Measurements from ENCODE around the gene AAMP.
A peak's percentile ranks its signal among the peaks of the same experiment; 100 is the strongest.

AAMP gene

GRCh38 chr2:218219934-218220333 is 50.0 kb downstream of the AAMP start:
- no peak overlapping the region for H2BK120ac ChIP-seq (ENCODE audit: insufficient read depth, low read length, poor library complexity)
- peak overlapping the region; percentile 92 for H3K4ac ChIP-seq (ENCODE audit: low read depth, low read length)
- peaks cover 16% of the 10 kb centered on the region for H3K79me1 ChIP-seq (ENCODE audit: low read length)
- H3K4me3 ChIP-seq (ENCODE audit: low read depth, low read length) = no peak overlapping the region
- H2AFZ ChIP-seq (ENCODE audit: insufficient read depth, low read length, poor library complexity) = no peak overlapping the region
- H3K18ac ChIP-seq (ENCODE audit: low read length) = no peak overlapping the region
- no CpG with 5 or more reads among the region's 2 CpGs for WGBS (ENCODE audit: extremely low coverage, insufficient coverage, insufficient read length)
- H3K14ac ChIP-seq (ENCODE audit: low read length) = no peak overlapping the region
- peaks cover 13 to 22% of the 10 kb centered on the region in 2 experiments for H3K4me1 ChIP-seq (ENCODE audit: control insufficient read depth in 1 of 2, insufficient read depth in 2 of 2, low read length in 2 of 2)
- no peaks in the 10 kb centered on the region for H3K27me3 ChIP-seq (ENCODE audit: insufficient read depth, low read length)
- no peak overlapping the region for H4K8ac ChIP-seq (ENCODE audit: low read depth, low read length)
- H2BK5ac ChIP-seq (ENCODE audit: low read depth, low read length, poor library complexity) = peak overlapping the region; percentile 33
- H4K12ac ChIP-seq (ENCODE audit: low read depth, low read length) = no peak overlapping the region
- H3K9ac ChIP-seq (ENCODE audit: low read length) = no peak overlapping the region
- peak overlapping the region; percentile 87 for H3K23ac ChIP-seq (ENCODE audit: low read length)
- DNase-seq = no peak
- H3K4me2 ChIP-seq (ENCODE audit: low read length) = peak overlapping the region; percentile 17
- H3K27ac ChIP-seq (ENCODE audit: low read depth, low read length) = no peak overlapping the region
- H4K91ac ChIP-seq (ENCODE audit: low read depth, low read length) = no peak overlapping the region
- no peaks in the 10 kb centered on the region for H3K9me3 ChIP-seq (ENCODE audit: insufficient read depth, low read depth, low read length)
- H2BK12ac ChIP-seq (ENCODE audit: low read length) = no peak overlapping the region
- H2AK5ac ChIP-seq (ENCODE audit: low read length) = no peak overlapping the region
- peaks cover 4 to 14% of the 10 kb centered on the region in 2 experiments for H3K36me3 ChIP-seq (ENCODE audit: control insufficient read depth in 1 of 2, insufficient read depth in 2 of 2, low read length in 2 of 2)
- peaks cover 35% of the 10 kb centered on the region for H3K79me2 ChIP-seq (ENCODE audit: control insufficient read depth, insufficient read depth, low read length, poor library complexity)

- no peak overlapping the region for H3K18ac ChIP-seq (ENCODE audit: low read length)
- H3K9me3 ChIP-seq (ENCODE audit: insufficient read depth, low read depth, low read length) = no peaks in the 10 kb centered on the region
- peaks cover 4 to 9% of the 10 kb centered on the region in 2 experiments for H3K36me3 ChIP-seq (ENCODE audit: control insufficient read depth in 1 of 2, insufficient read depth in 2 of 2, low read length in 2 of 2)
- WGBS (ENCODE audit: extremely low coverage, insufficient coverage, insufficient read length) = no CpG with 5 or more reads among the region's 4 CpGs
- peak overlapping the region; percentile 54 for H2BK120ac ChIP-seq (ENCODE audit: insufficient read depth, low read length, poor library complexity)
- peaks cover 13 to 22% of the 10 kb centered on the region in 2 experiments for H3K4me1 ChIP-seq (ENCODE audit: control insufficient read depth in 1 of 2, insufficient read depth in 2 of 2, low read length in 2 of 2)
- no peak overlapping the region for H4K91ac ChIP-seq (ENCODE audit: low read depth, low read length)
- H4K12ac ChIP-seq (ENCODE audit: low read depth, low read length) = no peak overlapping the region
- H2AK5ac ChIP-seq (ENCODE audit: low read length) = no peak overlapping the region
- H3K79me1 ChIP-seq (ENCODE audit: low read length) = peaks cover 16% of the 10 kb centered on the region
- no peak overlapping the region for H2BK12ac ChIP-seq (ENCODE audit: low read length)
- no peak overlapping the region for H4K8ac ChIP-seq (ENCODE audit: low read depth, low read length)
- peak overlapping the region; percentile 96 for H3K9ac ChIP-seq (ENCODE audit: low read length)
- H3K79me2 ChIP-seq (ENCODE audit: control insufficient read depth, insufficient read depth, low read length, poor library complexity) = peaks cover 35% of the 10 kb centered on the region
- H2AFZ ChIP-seq (ENCODE audit: insufficient read depth, low read length, poor library complexity) = no peak overlapping the region
- no peak overlapping the region for H3K4me3 ChIP-seq (ENCODE audit: low read depth, low read length)
- H2BK5ac ChIP-seq (ENCODE audit: low read depth, low read length, poor library complexity) = peak overlapping the region; percentile 97
- peak overlapping the region; percentile 100 for H3K4ac ChIP-seq (ENCODE audit: low read depth, low read length)
- no peak overlapping the region for H3K23ac ChIP-seq (ENCODE audit: low read length)
- DNase-seq = peak; percentile 44 to 71
- H3K27ac ChIP-seq (ENCODE audit: low read depth, low read length) = peak overlapping the region; percentile 91
- H3K4me2 ChIP-seq (ENCODE audit: low read length) = peak overlapping the region; percentile 74
- H3K14ac ChIP-seq (ENCODE audit: low read length) = peak overlapping the region; percentile 96
- H3K27me3 ChIP-seq (ENCODE audit: insufficient read depth, low read length) = no peaks in the 10 kb centered on the region
Observed at GRCh38 chr2:218218268-218219185, 51.4 kb downstream of the AAMP start.

GRCh38 chr2:218217360-218218267 is 52.3 kb downstream of the AAMP start:
- WGBS (ENCODE audit: extremely low coverage, insufficient coverage, insufficient read length) = no CpG with 5 or more reads among the region's 47 CpGs
- Histone ChIP-seq H4K8ac (ENCODE audit: low read depth, low read length) (peak overlapping the region; percentile 69), H3K23ac (ENCODE audit: low read length) (no peak overlapping the region), H3K4me2 (ENCODE audit: low read length) (peak overlapping the region; percentile 74), H3K27me3 (ENCODE audit: insufficient read depth, low read length) (no peaks in the 10 kb centered on the region), H4K91ac (ENCODE audit: low read depth, low read length) (peak overlapping the region; percentile 97), H3K9me3 (ENCODE audit: insufficient read depth, low read depth, low read length) (no peaks in the 10 kb centered on the region), H2BK12ac (ENCODE audit: low read length) (peak overlapping the region; percentile 29), H2AFZ (ENCODE audit: insufficient read depth, low read length, poor library complexity) (peak overlapping the region; percentile 66), H3K79me2 (ENCODE audit: control insufficient read depth, insufficient read depth, low read length, poor library complexity) (peaks cover 31% of the 10 kb centered on the region), H3K4me1 (ENCODE audit: control insufficient read depth in 1 of 2, insufficient read depth in 2 of 2, low read length in 2 of 2) (peaks cover 11 to 18% of the 10 kb centered on the region in 2 experiments), H2AK5ac (ENCODE audit: low read length) (peak overlapping the region; percentile 94), H3K27ac (ENCODE audit: low read depth, low read length) (peak overlapping the region; percentile 91), H4K12ac (ENCODE audit: low read depth, low read length) (peak overlapping the region; percentile 94), H2BK120ac (ENCODE audit: insufficient read depth, low read length, poor library complexity) (peak overlapping the region; percentile 54), H3K18ac (ENCODE audit: low read length) (peak overlapping the region; percentile 95), H2BK5ac (ENCODE audit: low read depth, low read length, poor library complexity) (peak overlapping the region; percentile 97), H3K14ac (ENCODE audit: low read length) (peak overlapping the region; percentile 96), H3K9ac (ENCODE audit: low read length) (peak overlapping the region; percentile 96), H3K79me1 (ENCODE audit: low read length) (peaks cover 16% of the 10 kb centered on the region), H3K4ac (ENCODE audit: low read depth, low read length) (peak overlapping the region; percentile 100), H3K4me3 (ENCODE audit: low read depth, low read length) (peak overlapping the region; percentile 96), H3K36me3 (ENCODE audit: control insufficient read depth in 1 of 2, insufficient read depth in 2 of 2, low read length in 2 of 2) (peaks cover 4 to 9% of the 10 kb centered on the region in 2 experiments)
- peak; percentile 56 to 85 for DNase-seq

Data from trophoblast cell (in vitro differentiated cells and primary cell).